Measurements from ENCODE around the gene IL17RB. TPM values are rescaled to one million over a fixed set of nuclear protein-coding genes. Genes with fewer than 3 reads are reported as not detected.

IL17RB gene
- total RNA-seq, 1 donor from 2014 or later, result 2.5 TPM

- TF ChIP-seq CTCF (conservative IDR thresholded peaks at IDR 0.05; ENCODE audit: low read depth, low read length), result no peak
- DNase-seq (ENCODE audit: low read depth), result peak; percentile 96
- peak within 1 kb of the TSS; percentile 87 for H3K4me3 ChIP-seq (ENCODE audit: low read depth, low read length)
Observed at GRCh38 chr3:53891497-53892285, 45.3 kb downstream of the IL17RB start, which contains the start of gene SELENOK. SELENOK (minus strand) TSS chr3:53891859.

GRCh38 chr3:53892286-53892637, 45.9 kb downstream of the IL17RB start:
- H3K4me3 ChIP-seq (ENCODE audit: low read depth, low read length), result peak overlapping the region; percentile 87
- DNase-seq (ENCODE audit: low read depth), result no peak
- TF ChIP-seq CTCF (conservative IDR thresholded peaks at IDR 0.05; ENCODE audit: low read depth, low read length), result no peak

GRCh38 chr3:53899750-53900149, 53.4 kb downstream of the IL17RB start:
- DNase-seq (ENCODE audit: low read depth), result no peak
- no peak for TF ChIP-seq CTCF (conservative IDR thresholded peaks at IDR 0.05; ENCODE audit: low read depth, low read length)
- no peak overlapping the region for H3K4me3 ChIP-seq (ENCODE audit: low read depth, low read length)

- no peak for TF ChIP-seq CTCF (conservative IDR thresholded peaks at IDR 0.05; ENCODE audit: low read depth, low read length)
- no peak overlapping the region for H3K4me3 ChIP-seq (ENCODE audit: low read depth, low read length)
- no peak for DNase-seq (ENCODE audit: low read depth)
Observed at GRCh38 chr3:53900666-53901331, 54.4 kb downstream of the IL17RB start.

- no peak for DNase-seq (ENCODE audit: low read depth)
- TF ChIP-seq CTCF (conservative IDR thresholded peaks at IDR 0.05; ENCODE audit: low read depth, low read length), result no peak
- H3K4me3 ChIP-seq (ENCODE audit: low read depth, low read length), result no peak overlapping the region
Observed at GRCh38 chr3:53902067-53902466, 55.7 kb downstream of the IL17RB start.

GRCh38 chr3:53902711-53903110, 56.3 kb downstream of the IL17RB start:
- no peak overlapping the region for H3K4me3 ChIP-seq (ENCODE audit: low read depth, low read length)
- TF ChIP-seq CTCF (conservative IDR thresholded peaks at IDR 0.05; ENCODE audit: low read depth, low read length), result no peak
- no peak for DNase-seq (ENCODE audit: low read depth)
